ENCODE results near the gene SLC4A1.
A peak's percentile ranks its signal among the peaks of the same experiment; 100 is the strongest.

The SLC4A1 gene

GRCh38 chr17:44205962-44206824 lies 61.7 kb downstream of the SLC4A1 start:
- no peak for DNase-seq (ENCODE audit: low spot score)

- no peak for DNase-seq (ENCODE audit: low spot score)
These were observed 63.5 kb downstream of the SLC4A1 start for GRCh38 chr17:44204441-44204882.

- DNase-seq (ENCODE audit: low spot score), result no peak
These were observed 64.0 kb downstream of the SLC4A1 start for GRCh38 chr17:44203731-44204440.

- DNase-seq (ENCODE audit: low spot score), result no peak
These were observed 65.2 kb downstream of the SLC4A1 start for GRCh38 chr17:44202756-44203155.

- no peak for DNase-seq (ENCODE audit: low spot score)
These were observed 67.3 kb downstream of the SLC4A1 start for GRCh38 chr17:44200478-44201155.

GRCh38 chr17:44199553-44200477 lies 68.1 kb downstream of the SLC4A1 start, which contains the start of gene ATXN7L3:
Gene ATXN7L3 (minus strand): TSS chr17:44199884. CDS start chr17:44198070, 1,814 bp downstream.
- DNase-seq (ENCODE audit: low spot score), result peak; percentile 95

- DNase-seq (ENCODE audit: low spot score), result peak; percentile 37
These were observed 69.0 kb downstream of the SLC4A1 start for GRCh38 chr17:44198721-44199552.

Data from globus pallidus (tissue), 1 donor.